OCI-LY7 (cell line): ENCODE results near the gene DZIP1L. TPM values are rescaled to one million over a fixed set of nuclear protein-coding genes. Genes with fewer than 3 reads are reported as not detected.

Experiments used
- BruUV-seq: library from RNA; stranded (reverse); fragments of 400-500 nt; replicated peaks from 2 replicates; lab custom pipeline; 2021; lab: Mats Ljungman, UMichigan
- CTCF ChIA-PET: fragments of 300-600 bp; sonication (Branson Sonifier 250); formaldehyde crosslinking; loops from one replicate; lab custom pipeline; 2022; ENCODE audit warnings: antibody characterized with exemption; ENCODE audit not compliant: unreplicated experiment; lab: Charles Lee
- POLR2A ChIA-PET: fragments of 300-600 bp; sonication (Branson Sonifier 250); formaldehyde crosslinking; loops from one replicate; lab custom pipeline; 2022; ENCODE audit warnings: antibody characterized with exemption; lab: Charles Lee
- DNase-seq: peaks from one replicate; pipeline ENCODE4 v3.0.0-alpha.2; 2015; ENCODE audit warnings: low spot score
- H2AFZ ChIP-seq: fragments of 200-600 bp; sonication (generic), shearing (Covaris generic); 2 replicates; pipeline ENCODE4 v1.6.1; 2014; ENCODE audit warnings: mild to moderate bottlenecking, antibody characterized with exemption, low read length, moderate library complexity
- H3K27ac ChIP-seq: fragments of 200-600 bp; sonication (generic); 2 replicates; pipeline ENCODE4 v1.5.1; 2014; ENCODE audit warnings: mixed run types, low read depth, mild to moderate bottlenecking, moderate library complexity, low read length, inconsistent platforms; ENCODE audit not compliant: poor library complexity, severe bottlenecking
- H3K36me3 ChIP-seq: fragments of 200-600 bp; sonication (generic); 2 replicates; pipeline ENCODE4 v1.6.1; 2014; ENCODE audit warnings: mild to moderate bottlenecking, antibody characterized with exemption, low read length, moderate library complexity, mixed read lengths; ENCODE audit not compliant: insufficient read depth
- H3K4me1 ChIP-seq: fragments of 200-600 bp; sonication (generic); 2 replicates; pipeline ENCODE4 v1.5.1; 2014; ENCODE audit warnings: mild to moderate bottlenecking, low read length; ENCODE audit not compliant: insufficient read depth, poor library complexity, severe bottlenecking
- H3K4me2 ChIP-seq: fragments of 200-600 bp; sonication (generic); 2 replicates; pipeline ENCODE4 v1.6.1; 2014; ENCODE audit warnings: mild to moderate bottlenecking, low read length
- H3K4me3 ChIP-seq: fragments of 200-600 bp; sonication (generic); 2 replicates; pipeline ENCODE4 v1.5.1; 2014; ENCODE audit warnings: mild to moderate bottlenecking, low read depth, low read length; ENCODE audit not compliant: poor library complexity, severe bottlenecking
- H3K79me2 ChIP-seq: fragments of 200-600 bp; sonication (generic); 2 replicates; pipeline ENCODE4 v1.6.1; 2016; ENCODE audit warnings: low read depth, mild to moderate bottlenecking, low read length, moderate library complexity, mixed read lengths; ENCODE audit not compliant: insufficient read depth
- H3K9me2 ChIP-seq: fragments of 200-600 bp; sonication (generic); 2 replicates; pipeline ENCODE4 v1.6.1; 2016; ENCODE audit warnings: mild to moderate bottlenecking, low read length, mixed read lengths; ENCODE audit not compliant: insufficient read depth
- H3K9me3 ChIP-seq: fragments of 200-600 bp; sonication (generic); 2 replicates; pipeline ENCODE4 v1.6.1; 2014; ENCODE audit warnings: mild to moderate bottlenecking, mixed run types, low read length, mixed read lengths
- H4K20me1 ChIP-seq: fragments of 200-600 bp; sonication (generic); 2 replicates; pipeline ENCODE4 v1.6.1; 2014; ENCODE audit warnings: mild to moderate bottlenecking, antibody characterized with exemption, low read length, moderate library complexity, mixed read lengths; ENCODE audit not compliant: insufficient read depth
- CTCF ChIP-seq: fragments of 200-600 bp; sonication (generic); conservative IDR thresholded peaks from 2 replicates; pipeline ENCODE4 v1.5.1; 2014; ENCODE audit warnings: mild to moderate bottlenecking, antibody characterized with exemption, low read length, moderate library complexity, mixed read lengths
- EZH2phosphoT487 ChIP-seq: fragments of 200-600 bp; sonication (generic); IDR thresholded peaks from 2 replicates; pipeline ENCODE4 v1.6.1; 2018; ENCODE audit warnings: low read depth, borderline replicate concordance, mild to moderate bottlenecking, mixed run types, antibody characterized with exemption, low read length, moderate library complexity, mixed read lengths
- intact Hi-C: fragments of 100-400 bp; cut with micrococcal nuclease; formaldehyde crosslinking; loops from one replicate; pipeline ENCODE4 v1.10.0; 2022; ENCODE audit not compliant: unreplicated experiment
- total RNA-seq, 2 experiments: library from RNA; depleted of rRNA in 1 of 2; stranded (reverse); fragments of >200 nt in 1 of 2; shearing (Covaris generic) in 1 of 2; gene quantifications; 2 replicates each; pipeline ENCODE4 v1.2.3, GENCODE V29; 2014 to 2022

DZIP1L gene
- total RNA-seq, 2 experiments from 2014 or later: not detected

- ChIA-PET POLR2A (no interaction called here), CTCF (no interaction called here)
- intact Hi-C loops: no loop called here
- DNase-seq: no peak
- peak; percentile 58 for TF ChIP-seq CTCF
- no peak for TF ChIP-seq EZH2phosphoT487
- no peak overlapping the region for H3K27ac ChIP-seq
- no peaks in the 10 kb centered on the region for H3K36me3 ChIP-seq
- H3K4me2 ChIP-seq: no peak overlapping the region
- H4K20me1 ChIP-seq: no peaks in the 10 kb centered on the region
- H3K9me2 ChIP-seq: no peaks in the 10 kb centered on the region
- H2AFZ ChIP-seq: no peak overlapping the region
- no peaks in the 10 kb centered on the region for H3K4me1 ChIP-seq
- H3K79me2 ChIP-seq: no peaks in the 10 kb centered on the region
- BruUV-seq: no TSS peak
- H3K9me3 ChIP-seq: no peaks in the 10 kb centered on the region
- no peak overlapping the region for H3K4me3 ChIP-seq
Observed at GRCh38 chr3:138097192-138098172, 17.9 kb downstream of the DZIP1L start.

- intact Hi-C loops: no loop called here
- TF ChIP-seq EZH2phosphoT487 (no peak), CTCF (no peak)
- H3K79me2 ChIP-seq: no peaks in the 10 kb centered on the region
- no peaks in the 10 kb centered on the region for H3K36me3 ChIP-seq
- H3K9me2 ChIP-seq: no peaks in the 10 kb centered on the region
- no peak overlapping the region for H3K4me2 ChIP-seq
- H4K20me1 ChIP-seq: no peaks in the 10 kb centered on the region
- no peaks in the 10 kb centered on the region for H3K4me1 ChIP-seq
- no TSS peak for BruUV-seq
- H3K4me3 ChIP-seq: no peak overlapping the region
- H3K9me3 ChIP-seq: no peaks in the 10 kb centered on the region
- no peak for DNase-seq
- CTCF ChIA-PET: no interaction called here
- POLR2A ChIA-PET: interaction anchor here (0.6 kb wide), 1 partner anchor 608 kb away, joined by 3 read pairs; no protein-coding TSS in a partner anchor
- no peak overlapping the region for H2AFZ ChIP-seq
- H3K27ac ChIP-seq: no peak overlapping the region
Observed at GRCh38 chr3:138093721-138094120, 21.7 kb downstream of the DZIP1L start.

- TF ChIP-seq EZH2phosphoT487 (no peak), CTCF (no peak)
- no peak for DNase-seq
- Histone ChIP-seq H3K4me2 (no peak overlapping the region), H3K36me3 (no peaks in the 10 kb centered on the region), H3K79me2 (no peaks in the 10 kb centered on the region), H3K4me1 (no peaks in the 10 kb centered on the region), H2AFZ (no peak overlapping the region), H3K9me3 (no peaks in the 10 kb centered on the region), H3K4me3 (no peak overlapping the region), H4K20me1 (no peaks in the 10 kb centered on the region), H3K9me2 (no peaks in the 10 kb centered on the region), H3K27ac (no peak overlapping the region)
- BruUV-seq: no TSS peak
- ChIA-PET CTCF (no interaction called here), POLR2A (no interaction called here)
- intact Hi-C loops: no loop called here
Observed at GRCh38 chr3:138092023-138092422, 23.4 kb downstream of the DZIP1L start.
